GM18873 (cell line): Measurements from ENCODE around the gene DNAH6.

Source experiments
- ATAC-seq: cut with Tn5 transposase; IDR thresholded peaks from one replicate; pipeline ENCODE4 v1.9.1; 2021; ENCODE audit warnings: mild to moderate bottlenecking, moderate library complexity, moderate number of reproducible peaks; ENCODE audit not compliant: unreplicated experiment, low FRiP score

The DNAH6 gene

GRCh38 chr2:84827978-84828575 is 311.8 kb downstream of the DNAH6 start:
- ATAC-seq: no peak

- no peak for ATAC-seq
These were observed 313.4 kb downstream of the DNAH6 start for GRCh38 chr2:84829693-84830092.

- ATAC-seq: no peak
These were observed 313.8 kb downstream of the DNAH6 start for GRCh38 chr2:84830095-84830494.

GRCh38 chr2:84830758-84831500 is 314.6 kb downstream of the DNAH6 start:
- no peak for ATAC-seq

- peak; percentile 82 for ATAC-seq
These were observed 316.6 kb downstream of the DNAH6 start for GRCh38 chr2:84832772-84833461.

- ATAC-seq: no peak
These were observed 317.3 kb downstream of the DNAH6 start for GRCh38 chr2:84833481-84834150.

- ATAC-seq: no peak
These were observed 319.9 kb downstream of the DNAH6 start for GRCh38 chr2:84836215-84836614.

- ATAC-seq: no peak
These were observed 322.3 kb downstream of the DNAH6 start for GRCh38 chr2:84838434-84839145.

GRCh38 chr2:84839851-84840250 is 323.6 kb downstream of the DNAH6 start:
- ATAC-seq: no peak

GRCh38 chr2:84840306-84840705 is 324.0 kb downstream of the DNAH6 start:
- ATAC-seq: no peak

GRCh38 chr2:84841577-84841976 is 325.3 kb downstream of the DNAH6 start:
- no peak for ATAC-seq

- ATAC-seq: no peak
These were observed 327.8 kb downstream of the DNAH6 start for GRCh38 chr2:84844141-84844540.

- no peak for ATAC-seq
These were observed 329.9 kb downstream of the DNAH6 start for GRCh38 chr2:84846041-84846663.

GRCh38 chr2:84846741-84847142 is 330.4 kb downstream of the DNAH6 start:
- no peak for ATAC-seq

- no peak for ATAC-seq
These were observed 331.2 kb downstream of the DNAH6 start for GRCh38 chr2:84847326-84848050.

GRCh38 chr2:84849271-84849952 is 333.1 kb downstream of the DNAH6 start:
- ATAC-seq: no peak

- no peak for ATAC-seq
These were observed 334.2 kb downstream of the DNAH6 start for GRCh38 chr2:84850471-84850870.

GRCh38 chr2:84851876-84852275 is 335.6 kb downstream of the DNAH6 start:
- no peak for ATAC-seq

GRCh38 chr2:84854850-84855249 is 338.6 kb downstream of the DNAH6 start:
- no peak for ATAC-seq
